Adipose tissue (tissue), 3 donors: ENCODE data around the gene SERINC4. TPM values are rescaled to one million over a fixed set of nuclear protein-coding genes. Genes with fewer than 3 reads are reported as not detected.

Experiments used
- H3K27ac ChIP-seq: one replicate; pipeline ENCODE4 v1.5.1; 2013; ENCODE audit warnings: low read depth, low read length
- WGBS, 3 donors: extraction: QIAGEN DNeasy Blood & Tissue Kit; methylation state at CpG; one replicate each; pipeline ENCODE4 v1.1.7; 2013; 5-methylcytosine and 5-hydroxymethylcytosine counted together
- polyA plus RNA-seq, 3 donors: library from polyadenylated mRNA; stranded (reverse); fragments of 200-250 nt; gene quantifications; one replicate each; pipeline ENCODE4 v1.2.3, GENCODE V29; 2013
- donor health status: healthy with polysubstance abuse.
- donor health status: Bipolar disorder and iron deficiency.
- donor health status: healthy.

The SERINC4 gene
- polyA plus RNA-seq, 3 donors, result 0.44 to 0.79 (median 0.46) TPM

DNA sequence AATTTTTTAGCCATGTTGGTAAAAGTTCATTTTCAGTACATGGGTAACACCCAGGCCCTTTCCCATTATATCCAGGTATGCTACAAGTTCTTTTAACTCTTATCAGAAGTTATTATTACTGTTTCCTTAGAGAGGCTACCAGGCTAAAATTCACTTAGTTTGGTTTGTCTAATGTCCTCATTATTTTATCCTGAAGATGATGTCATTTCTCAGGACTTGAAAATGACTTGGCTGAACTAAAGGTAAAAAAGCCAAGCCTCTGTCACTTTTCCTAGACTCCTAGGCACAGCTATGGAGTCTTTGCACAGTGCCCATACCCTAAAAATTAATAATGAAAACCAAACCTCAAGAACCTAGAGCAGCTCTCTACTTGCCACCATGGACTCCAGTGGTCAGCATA is 27.4 kb downstream of the SERINC4 start:
- H3K27ac ChIP-seq, result no peak overlapping the region

DNA sequence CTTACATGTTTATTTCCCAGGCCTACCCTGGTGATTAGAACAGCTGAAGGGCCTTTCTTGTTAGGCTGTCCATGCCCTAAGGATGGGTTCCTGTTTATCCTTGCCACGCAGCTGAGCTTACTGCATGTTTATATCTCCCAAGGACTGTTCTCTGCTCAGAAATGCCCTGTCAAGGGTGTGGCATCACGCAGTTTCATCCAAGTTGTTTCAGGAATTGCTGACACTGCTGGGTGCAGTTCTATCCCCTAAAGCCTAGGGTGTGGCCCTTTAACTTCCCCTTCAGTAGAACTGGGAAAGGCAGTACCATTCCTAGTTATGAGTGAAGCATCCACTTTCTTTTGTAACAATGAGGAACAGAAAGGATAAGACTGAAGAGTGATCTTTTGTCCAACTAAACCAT is 28.2 kb downstream of the SERINC4 start:
- 50 to 89% (median 59%) methylated on average over 2 of the region's 2 CpGs for WGBS, 3 donors
- no peak overlapping the region for H3K27ac ChIP-seq

DNA sequence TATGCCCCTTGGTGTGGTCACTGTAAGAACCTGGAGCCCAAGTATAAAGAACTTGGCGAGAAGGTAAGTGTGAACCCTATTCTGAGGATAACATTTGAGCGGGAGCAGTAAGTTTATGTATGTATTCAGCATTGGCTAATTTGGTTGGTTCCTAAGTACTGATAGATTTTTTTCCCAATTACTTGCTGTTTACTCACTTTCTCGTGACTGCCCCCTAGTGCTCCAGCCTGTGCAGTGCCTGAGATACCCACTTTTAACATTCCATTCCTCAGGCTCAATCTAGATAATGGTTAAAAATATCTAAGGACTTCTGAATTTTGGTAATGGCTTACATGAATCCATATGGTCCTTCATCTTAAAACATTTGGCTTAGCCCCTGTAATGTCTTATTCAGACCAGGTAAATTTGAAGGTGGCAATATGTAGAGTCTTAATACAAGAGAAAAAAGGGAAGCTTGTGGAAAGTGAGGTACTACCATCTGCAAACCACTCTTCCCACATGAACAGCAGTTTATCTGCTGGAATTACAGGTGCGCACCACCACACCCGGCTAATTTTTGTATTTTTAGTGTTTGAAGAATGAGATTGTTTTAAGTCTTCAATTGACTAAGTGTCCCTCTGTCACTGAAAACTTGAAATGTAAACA is 30.3 kb downstream of the SERINC4 start:
- no peak overlapping the region for H3K27ac ChIP-seq
- WGBS, 3 donors, result 62 to 71% (median 68%) methylated on average over 5 of the region's 5 CpGs

DNA sequence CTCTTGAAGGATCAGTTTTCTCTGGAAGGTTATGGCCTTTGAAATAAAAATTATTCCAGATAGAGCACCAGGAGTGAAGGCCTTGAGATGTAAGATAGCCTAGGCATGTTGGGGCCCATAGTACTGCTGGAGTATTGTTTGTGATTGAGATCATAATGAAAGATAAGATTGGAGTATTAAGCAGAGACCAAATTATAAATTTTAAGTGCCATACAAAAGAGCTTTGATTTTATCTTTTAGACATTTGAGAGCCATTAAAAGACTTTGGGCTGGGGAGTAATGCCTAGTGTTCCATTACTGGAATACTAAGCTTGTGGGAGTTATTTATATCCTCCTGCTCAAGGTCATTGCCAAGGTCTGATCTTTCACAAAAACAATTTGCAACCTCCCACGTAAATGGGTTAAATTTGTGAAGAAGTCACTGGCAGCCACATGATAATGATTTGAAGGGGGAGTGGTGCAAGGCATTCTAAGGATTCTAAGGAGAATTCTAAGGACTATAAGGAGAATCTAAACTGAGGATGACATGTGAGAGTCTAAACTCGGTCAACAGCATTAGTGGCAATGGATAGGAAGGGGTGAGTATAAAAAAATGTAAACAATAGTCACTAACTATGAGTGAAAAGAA is 36.1 kb downstream of the SERINC4 start:
- 54 to 67% (median 66%) methylated on average over 2 of the region's 2 CpGs for WGBS, 3 donors

DNA sequence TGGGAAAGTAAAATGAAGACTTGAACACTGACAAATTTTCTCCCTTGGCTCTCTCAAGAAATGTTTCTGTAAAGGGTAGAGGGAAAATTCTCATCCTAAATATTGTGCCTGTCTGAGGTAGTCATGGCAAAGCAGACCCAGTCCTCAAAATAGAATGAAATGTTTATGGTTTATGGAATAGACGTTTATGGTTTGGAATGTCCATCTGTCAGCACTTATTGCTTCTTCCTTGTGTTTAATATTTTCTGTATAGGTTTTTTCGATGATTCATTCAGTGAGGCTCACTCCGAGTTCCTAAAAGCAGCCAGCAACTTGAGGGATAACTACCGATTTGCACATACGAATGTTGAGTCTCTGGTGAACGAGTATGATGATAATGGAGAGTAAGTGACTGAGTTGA is 37.2 kb downstream of the SERINC4 start:
- WGBS, 3 donors, result 81 to 90% (median 83%) methylated on average over 6 of the region's 6 CpGs
- H3K27ac ChIP-seq, result no peak overlapping the region

More for the DNA sequence above, 36.1 kb downstream of the SERINC4 start:
- H3K27ac ChIP-seq, result no peak overlapping the region

DNA sequence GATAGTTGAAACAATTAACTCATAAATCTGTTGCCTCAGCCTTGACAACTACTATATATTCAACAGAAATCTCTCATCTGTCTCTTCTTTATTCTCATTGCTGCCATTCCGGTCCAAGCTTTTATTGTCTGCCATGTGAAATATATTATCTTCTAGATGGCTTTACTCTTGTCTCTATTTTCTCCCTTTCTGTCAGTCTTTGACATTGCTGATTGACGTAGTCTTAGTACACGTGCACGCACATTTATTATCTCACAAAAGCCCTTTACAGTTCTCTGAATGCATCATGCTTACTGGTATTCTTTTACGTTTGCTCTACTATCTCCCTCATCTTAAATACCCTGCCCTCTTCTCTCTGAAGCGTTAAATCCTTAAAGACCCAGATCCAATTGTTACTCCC is 48.1 kb downstream of the SERINC4 start:
- WGBS, 3 donors, result 52 to 87% (median 84%) methylated on average over 6 of the region's 6 CpGs
- H3K27ac ChIP-seq, result no peak overlapping the region

DNA sequence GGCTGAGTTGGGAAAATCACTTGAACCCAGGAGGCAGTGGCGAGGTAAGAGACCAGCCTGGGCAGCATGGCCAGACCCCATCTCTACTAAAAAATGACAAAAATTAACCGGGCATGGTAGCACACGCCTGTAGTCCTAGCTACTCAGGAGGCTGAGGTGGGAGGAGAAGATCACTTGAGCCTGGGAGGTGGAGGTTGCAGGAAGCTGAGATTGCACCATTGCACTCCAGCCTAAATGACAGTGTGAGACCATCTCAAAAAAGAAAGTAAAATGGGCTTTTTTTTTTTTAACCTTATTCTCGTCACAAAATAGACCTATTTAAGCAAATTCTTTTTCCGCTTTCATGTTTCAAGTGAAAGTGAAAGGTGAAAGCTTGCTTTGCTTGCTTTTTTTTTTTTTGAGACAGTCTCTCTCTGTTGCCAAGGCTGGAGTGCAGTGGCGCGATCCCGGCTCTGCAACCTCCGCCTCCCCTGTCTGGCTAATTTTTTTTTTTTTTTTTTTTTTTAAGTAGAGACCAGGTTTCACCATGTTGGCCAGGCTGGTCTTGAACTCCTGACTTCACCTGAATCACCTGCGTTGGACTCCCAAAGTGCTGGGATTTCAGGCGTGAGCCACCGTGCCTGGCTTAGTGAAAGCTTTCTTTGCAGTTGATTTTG is 50.2 kb downstream of the SERINC4 start:
- 43 to 55% (median 48%) methylated on average over 12 of the region's 12 CpGs for whole genome bisulfite sequencing, 3 donors

DNA sequence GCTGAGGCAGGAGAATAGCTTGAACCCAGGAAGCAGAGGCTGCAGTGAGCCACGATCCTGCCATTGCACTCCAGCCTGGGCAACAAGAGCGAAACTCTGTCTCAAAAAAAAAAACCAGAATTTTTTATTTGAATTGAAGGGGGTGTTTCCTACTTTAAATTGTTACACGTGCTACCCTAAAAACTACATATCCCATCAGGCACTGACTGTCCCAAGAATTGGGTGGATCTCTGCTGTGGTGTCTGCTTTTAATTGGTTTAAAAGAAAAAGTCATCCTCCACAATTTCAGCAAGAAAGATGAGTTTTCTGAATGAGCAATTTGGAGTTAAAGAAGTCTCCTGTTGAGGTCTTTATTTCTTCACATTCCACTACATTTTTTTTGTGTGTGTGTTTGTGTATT is 51.6 kb downstream of the SERINC4 start:
- H3K27ac ChIP-seq, result no peak overlapping the region
- WGBS, 3 donors, result 28 to 49% (median 41%) methylated on average over 3 of the region's 3 CpGs

More for the DNA sequence above, 50.2 kb downstream of the SERINC4 start:
- no peak overlapping the region for H3K27ac ChIP-seq

DNA sequence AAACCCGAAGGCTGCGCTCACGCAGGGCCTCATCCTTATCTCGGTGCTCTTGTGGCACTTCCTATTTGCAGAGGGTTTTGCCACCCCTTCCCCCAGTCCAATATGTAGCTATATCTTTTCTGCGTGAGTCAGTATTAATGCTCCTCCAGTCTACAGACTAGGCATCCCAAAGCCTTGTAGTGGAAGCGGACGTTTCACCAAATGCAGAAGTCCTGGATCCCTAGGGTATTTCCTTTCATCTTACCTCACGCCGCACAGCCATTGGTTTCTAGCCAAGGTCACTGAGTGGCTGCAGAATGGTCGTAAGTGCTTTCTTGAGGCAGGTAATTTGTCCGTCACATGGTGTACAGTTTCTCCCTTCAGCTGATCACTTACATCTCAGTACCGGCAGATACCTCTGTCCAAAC is 53.1 kb downstream of the SERINC4 start:
- WGBS, 3 donors, result 0 to 1% (median 0%) methylated on average over 12 of the region's 12 CpGs

DNA sequence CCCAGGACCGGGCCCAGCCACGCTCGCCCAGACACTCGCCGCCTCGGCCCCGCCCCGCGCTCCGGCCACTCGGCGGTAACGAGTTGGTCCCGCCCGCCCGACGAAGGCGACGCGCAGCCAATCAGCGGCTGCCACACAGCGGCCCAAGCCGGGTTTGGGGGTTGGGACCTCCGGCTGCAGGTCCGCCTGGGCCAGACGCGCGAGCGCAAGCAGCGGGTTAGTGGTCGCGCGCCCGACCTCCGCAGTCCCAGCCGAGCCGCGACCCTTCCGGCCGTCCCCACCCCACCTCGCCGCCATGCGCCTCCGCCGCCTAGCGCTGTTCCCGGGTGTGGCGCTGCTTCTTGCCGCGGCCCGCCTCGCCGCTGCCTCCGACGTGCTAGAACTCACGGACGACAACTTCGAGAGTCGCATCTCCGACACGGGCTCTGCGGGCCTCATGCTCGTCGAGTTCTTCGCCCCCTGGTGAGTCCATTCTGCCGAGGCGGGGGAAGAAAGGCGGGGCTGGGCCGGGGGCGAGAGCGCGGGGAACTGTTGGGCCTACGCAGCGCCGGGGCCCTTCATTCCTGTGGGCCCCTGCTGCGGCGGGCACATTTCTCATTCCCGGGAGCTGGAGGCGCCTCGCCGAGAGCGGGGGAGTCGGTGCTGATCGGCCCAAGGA is 53.6 kb downstream of the SERINC4 start, which contains the start of gene PDIA3:
Gene PDIA3, plus strand, starts transcription at position 194 of the 658 bp plus-strand sequence. Its CDS starts 102 bp downstream, at position 296.
- WGBS, 3 donors, result 0 to 2% (median 1%) methylated on average over 68 to 84 of the region's 84 CpGs
- H3K27ac ChIP-seq, result peak within 1 kb of the TSS; percentile 38

More for the DNA sequence above, 53.1 kb downstream of the SERINC4 start:
- H3K27ac ChIP-seq, result peak overlapping the region; percentile 38

Other genes starting within 250 kb of the SERINC4 start
- 1 to 10 TPM; 6.1 to 9.0 (median 8.3) TPM for gene PPIP5K1, start 210.0 kb downstream of the SERINC4 start, polyA plus RNA-seq
- 10 to 100 TPM in 1 of 3 donors, 1 to 10 TPM in 2; 2.4 to 10.0 (median 5.2) TPM for gene CKMT1B, start 206.2 kb downstream of the SERINC4 start, polyA plus RNA-seq
- gene STRC, start 181.4 kb downstream of the SERINC4 start, polyA plus RNA-seq, result under 1 TPM in 2 of 3 donors, not detected in 1; 0.19 to 0.21 TPM
- gene CATSPER2, start 151.4 kb downstream of the SERINC4 start, polyA plus RNA-seq, result 1 to 10 TPM; 1.0 to 2.1 (median 1.6) TPM
- gene CKMT1A, start 106.4 kb downstream of the SERINC4 start, polyA plus RNA-seq, result 1 to 10 TPM; 1.6 to 5.8 (median 3.6) TPM
- gene PDIA3, start 53.8 kb downstream of the SERINC4 start, polyA plus RNA-seq, result 100 to 1,000 TPM; 103 to 141 (median 117) TPM
- 1 to 10 TPM in 2 of 3 donors, under 1 TPM in 1; 0.90 to 4.5 (median 1.2) TPM for gene ELL3, start 23.3 kb downstream of the SERINC4 start, polyA plus RNA-seq
- gene SERF2, start 7.9 kb downstream of the SERINC4 start, polyA plus RNA-seq, result 1,000 to 10,000 TPM; 1,192 to 2,361 (median 1,574) TPM
- gene HYPK, start 379 bp upstream of the SERINC4 start, polyA plus RNA-seq, result 10 to 100 TPM in 2 of 3 donors, 1 to 10 TPM in 1; 9.9 to 30.6 (median 12.3) TPM
- 10 to 100 TPM; 11.2 to 18.1 (median 14.9) TPM for gene MFAP1, start 24.5 kb upstream of the SERINC4 start, polyA plus RNA-seq
- 1 to 10 TPM; 1.6 to 2.7 (median 1.6) TPM for gene WDR76, start 26.8 kb upstream of the SERINC4 start, polyA plus RNA-seq